GM23338 (cell line): Measurements from ENCODE around the gene PGBD5. TPM values are rescaled to one million over a fixed set of nuclear protein-coding genes. Genes with fewer than 3 reads are reported as not detected.

Experiments
- ATAC-seq: fragments of 200-7000 bp; cut with Tn5 transposase; 3 replicates; pipeline ENCODE4 v1.9.1; 2020
- DNase-seq: peaks from one replicate; pipeline ENCODE4 v3.0.0-alpha.2; 2015; ENCODE audit warnings: low spot score
- H2AFZ ChIP-seq: fragments of 200-600 bp; sonication (generic); 2 replicates; pipeline ENCODE4 v1.8.0; 2016; ENCODE audit warnings: antibody characterized with exemption, mild to moderate bottlenecking, moderate library complexity
- H3F3A ChIP-seq: fragments of 200-600 bp; sonication (generic); replicated peaks from 2 replicates; pipeline ENCODE4 v1.8.0; 2017; ENCODE audit warnings: antibody characterized with exemption, mixed run types, low read depth
- H3K27ac ChIP-seq: fragments of 200-600 bp; sonication (generic); 2 replicates; pipeline ENCODE4 v1.6.1; 2016; ENCODE audit warnings: low read depth
- H3K27me3 ChIP-seq: fragments of 200-600 bp; sonication (generic); 2 replicates; pipeline ENCODE4 v1.8.0; 2016; ENCODE audit warnings: mild to moderate bottlenecking, mixed run types, moderate library complexity; ENCODE audit not compliant: insufficient read depth
- H3K36me3 ChIP-seq: fragments of 200-600 bp; sonication (generic); 2 replicates; pipeline ENCODE4 v1.8.0; 2016; ENCODE audit warnings: mild to moderate bottlenecking; ENCODE audit not compliant: insufficient read depth
- H3K4me1 ChIP-seq: fragments of 200-600 bp; sonication (generic); 2 replicates; pipeline ENCODE4 v1.8.0; 2016; ENCODE audit warnings: mild to moderate bottlenecking, moderate library complexity; ENCODE audit not compliant: insufficient read depth
- H3K4me2 ChIP-seq: fragments of 200-600 bp; sonication (generic); 2 replicates; pipeline ENCODE4 v1.7.1; 2017; ENCODE audit warnings: mixed run types
- H3K4me3 ChIP-seq: fragments of 200-600 bp; sonication (generic); 2 replicates; pipeline ENCODE4 v1.6.1; 2016; ENCODE audit warnings: mixed run types
- H3K79me2 ChIP-seq: fragments of 200-600 bp; sonication (generic); replicated peaks from 2 replicates; pipeline ENCODE4 v1.8.0; 2017; ENCODE audit warnings: mild to moderate bottlenecking; ENCODE audit not compliant: insufficient read depth
- H3K9me2 ChIP-seq: fragments of 200-600 bp; sonication (generic); 2 replicates; pipeline ENCODE4 v1.8.0; 2017; ENCODE audit not compliant: insufficient read depth
- H4K20me1 ChIP-seq: fragments of 200-600 bp; sonication (generic); replicated peaks from 2 replicates; pipeline ENCODE4 v1.8.0; 2017; ENCODE audit warnings: mild to moderate bottlenecking; ENCODE audit not compliant: insufficient read depth
- H3K27ac Mint-ChIP-seq: 2 replicates; pipeline ENCODE4 v1.8.0; 2020; ENCODE audit warnings: inconsistent platforms, mild to moderate bottlenecking, moderate library complexity, mixed read lengths
- H3K27me3 Mint-ChIP-seq: 3 replicates; pipeline ENCODE4 v1.8.0; 2022; ENCODE audit warnings: low read depth, mild to moderate bottlenecking, moderate library complexity, mixed read lengths, inconsistent platforms; ENCODE audit not compliant: insufficient read depth, poor library complexity
- H3K36me3 Mint-ChIP-seq: 3 replicates; pipeline ENCODE4 v1.8.0; 2021; ENCODE audit warnings: low read depth, mild to moderate bottlenecking, inconsistent platforms, moderate library complexity, mixed read lengths
- H3K4me1 Mint-ChIP-seq: 3 replicates; pipeline ENCODE4 v1.8.0; 2020; ENCODE audit warnings: mild to moderate bottlenecking, inconsistent platforms, mixed read lengths
- H3K4me3 Mint-ChIP-seq: 3 replicates; pipeline ENCODE4 v1.8.0; 2021; ENCODE audit warnings: moderate library complexity, mild to moderate bottlenecking, inconsistent platforms, mixed read lengths
- H3K9me3 Mint-ChIP-seq: 3 replicates; pipeline ENCODE4 v1.8.0; 2020; ENCODE audit warnings: moderate library complexity, mild to moderate bottlenecking, inconsistent platforms, mixed read lengths
- EZH2phosphoT487 ChIP-seq: fragments of 200-600 bp; sonication (generic); IDR thresholded peaks from one replicate; pipeline ENCODE4 v1.8.1; 2018; ENCODE audit warnings: antibody characterized with exemption; ENCODE audit not compliant: unreplicated experiment
- JUNB ChIP-seq: IDR thresholded peaks from one replicate; pipeline ENCODE4 v1.6.1; 2016; ENCODE audit warnings: antibody characterized with exemption; ENCODE audit not compliant: unreplicated experiment
- REST ChIP-seq: IDR thresholded peaks from one replicate; pipeline ENCODE4 v1.6.1; 2018; ENCODE audit warnings: antibody characterized with exemption; ENCODE audit not compliant: unreplicated experiment
- STAT1 ChIP-seq: IDR thresholded peaks from one replicate; pipeline ENCODE4 v1.6.1; 2016; ENCODE audit warnings: antibody characterized with exemption; ENCODE audit not compliant: unreplicated experiment
- polyA plus RNA-seq: library from polyadenylated mRNA; unstranded; fragments of >200 nt; fragmentation: Nextera tagmentation; extraction: Ambion mirVana; gene quantifications from 2 replicates; pipeline ENCODE4 v1.2.1, GENCODE V29; 2016
- total RNA-seq: library from RNA; depleted of rRNA; stranded (reverse); fragments of >200 nt; shearing (Covaris generic); gene quantifications from 2 replicates; pipeline ENCODE4 v1.2.3, GENCODE V29; 2014
- TF ChIP-seq, protein P1 (sequence below), 2 experiments: fragments of 200-600 bp in 1 of 2; sonication (generic) in 1 of 2; conservative IDR thresholded peaks; 2 replicates each; pipeline versions ENCODE4 v1.5.1 to v1.6.1; 2016 to 2017; ENCODE audit warnings: antibody characterized with exemption in 2 of 2, low read depth in 2 of 2, mild to moderate bottlenecking in 2 of 2, moderate library complexity in 1 of 2
- TF ChIP-seq, protein P2 (sequence below): IDR thresholded peaks from 2 replicates; pipeline ENCODE4 v1.6.1; 2016; ENCODE audit warnings: antibody characterized with exemption

PGBD5 gene
- total and polyA plus RNA-seq, 2 experiments from 2014 or later = 3.4 to 16.6 TPM

- H3K36me3 ChIP-seq = no peaks in the 10 kb centered on the region
- no peak overlapping the region for H3K4me3 ChIP-seq
- DNase-seq = no peak
- no peaks in the 10 kb centered on the region for H3K27me3 ChIP-seq
- Mint-ChIP-seq H3K4me1 (no peaks in the 10 kb centered on the region), H3K36me3 (peaks cover 32% of the 10 kb centered on the region), H3K27me3 (peaks cover 2% of the 10 kb centered on the region), H3K4me3 (no peak overlapping the region), H3K9me3 (no peaks in the 10 kb centered on the region; the same call in 2 of the 3 replicates), H3K27ac (no peak overlapping the region)
- no peaks in the 10 kb centered on the region; the same call in 1 of the 2 replicates for H3K9me2 ChIP-seq
- no peak for TF ChIP-seq STAT1
- peaks cover 5% of the 10 kb centered on the region for H4K20me1 ChIP-seq
- no peaks in the 10 kb centered on the region for H3F3A ChIP-seq
- H3K4me2 ChIP-seq = no peak overlapping the region
- no peak overlapping the region for H2AFZ ChIP-seq
- H3K79me2 ChIP-seq = peaks cover 11% of the 10 kb centered on the region; the same call in 1 of the 2 replicates
- H3K4me1 ChIP-seq = no peaks in the 10 kb centered on the region
- no peak overlapping the region for H3K27ac ChIP-seq
- ATAC-seq = no peak
These were observed 69.9 kb downstream of the PGBD5 start for GRCh38 chr1:230356190-230356589.

GRCh38 chr1:230355594-230355993 lies 70.5 kb downstream of the PGBD5 start:
- no peaks in the 10 kb centered on the region for H3K4me1 Mint-ChIP-seq
- peaks cover 11% of the 10 kb centered on the region; the same call in 1 of the 2 replicates for H3K79me2 ChIP-seq
- H3K9me3 Mint-ChIP-seq = no peaks in the 10 kb centered on the region; the same call in 2 of the 3 replicates
- no peak overlapping the region for H3K4me3 ChIP-seq
- H3K4me1 ChIP-seq = no peaks in the 10 kb centered on the region
- TF ChIP-seq JUNB (no peak), REST (no peak), EZH2phosphoT487 (no peak)
- TF ChIP-seq, protein P1, sequence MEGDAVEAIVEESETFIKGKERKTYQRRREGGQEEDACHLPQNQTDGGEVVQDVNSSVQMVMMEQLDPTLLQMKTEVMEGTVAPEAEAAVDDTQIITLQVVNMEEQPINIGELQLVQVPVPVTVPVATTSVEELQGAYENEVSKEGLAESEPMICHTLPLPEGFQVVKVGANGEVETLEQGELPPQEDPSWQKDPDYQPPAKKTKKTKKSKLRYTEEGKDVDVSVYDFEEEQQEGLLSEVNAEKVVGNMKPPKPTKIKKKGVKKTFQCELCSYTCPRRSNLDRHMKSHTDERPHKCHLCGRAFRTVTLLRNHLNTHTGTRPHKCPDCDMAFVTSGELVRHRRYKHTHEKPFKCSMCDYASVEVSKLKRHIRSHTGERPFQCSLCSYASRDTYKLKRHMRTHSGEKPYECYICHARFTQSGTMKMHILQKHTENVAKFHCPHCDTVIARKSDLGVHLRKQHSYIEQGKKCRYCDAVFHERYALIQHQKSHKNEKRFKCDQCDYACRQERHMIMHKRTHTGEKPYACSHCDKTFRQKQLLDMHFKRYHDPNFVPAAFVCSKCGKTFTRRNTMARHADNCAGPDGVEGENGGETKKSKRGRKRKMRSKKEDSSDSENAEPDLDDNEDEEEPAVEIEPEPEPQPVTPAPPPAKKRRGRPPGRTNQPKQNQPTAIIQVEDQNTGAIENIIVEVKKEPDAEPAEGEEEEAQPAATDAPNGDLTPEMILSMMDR (conservative IDR thresholded peaks at IDR 0.05; ENCODE audit: low read depth in 2 of 2) = no peak
- TF ChIP-seq, protein P2, sequence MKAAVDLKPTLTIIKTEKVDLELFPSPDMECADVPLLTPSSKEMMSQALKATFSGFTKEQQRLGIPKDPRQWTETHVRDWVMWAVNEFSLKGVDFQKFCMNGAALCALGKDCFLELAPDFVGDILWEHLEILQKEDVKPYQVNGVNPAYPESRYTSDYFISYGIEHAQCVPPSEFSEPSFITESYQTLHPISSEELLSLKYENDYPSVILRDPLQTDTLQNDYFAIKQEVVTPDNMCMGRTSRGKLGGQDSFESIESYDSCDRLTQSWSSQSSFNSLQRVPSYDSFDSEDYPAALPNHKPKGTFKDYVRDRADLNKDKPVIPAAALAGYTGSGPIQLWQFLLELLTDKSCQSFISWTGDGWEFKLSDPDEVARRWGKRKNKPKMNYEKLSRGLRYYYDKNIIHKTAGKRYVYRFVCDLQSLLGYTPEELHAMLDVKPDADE = no peak
- no peak overlapping the region for H3K4me3 Mint-ChIP-seq
- ATAC-seq (no peak), DNase-seq (no peak)
- no peaks in the 10 kb centered on the region for H3F3A ChIP-seq
- H2AFZ ChIP-seq = no peak overlapping the region
- H3K36me3 Mint-ChIP-seq = peaks cover 32% of the 10 kb centered on the region
- no peak overlapping the region for H3K27ac Mint-ChIP-seq
- no peaks in the 10 kb centered on the region for H3K9me2 ChIP-seq
- peaks cover 5% of the 10 kb centered on the region for H4K20me1 ChIP-seq
- H3K27ac ChIP-seq = no peak overlapping the region
- no peak overlapping the region for H3K4me2 ChIP-seq
- H3K36me3 ChIP-seq = peaks cover 4% of the 10 kb centered on the region; the same call in 1 of the 2 replicates
- peaks cover 2% of the 10 kb centered on the region for H3K27me3 Mint-ChIP-seq
- H3K27me3 ChIP-seq = no peaks in the 10 kb centered on the region
